GM06990 (cell line): ENCODE data around the gene SRRM3.

Source experiments
- DNase-seq: peaks from one replicate; pipeline ENCODE4 v3.0.0-alpha.2; 2011; ENCODE audit not compliant: insufficient read length; ENCODE audit errors: extremely low read depth
- H3K27me3 ChIP-seq: replicated peaks from 2 replicates; pipeline ENCODE4 v1.6.0; 2011; ENCODE audit warnings: low read length; ENCODE audit not compliant: control insufficient read depth, insufficient read depth
- H3K36me3 ChIP-seq: 2 replicates; pipeline ENCODE4 v1.5.1; 2011; ENCODE audit warnings: low read length; ENCODE audit not compliant: control insufficient read depth, insufficient read depth
- H3K4me3 ChIP-seq: replicated peaks from 2 replicates; pipeline ENCODE4 v1.5.1; 2011; ENCODE audit warnings: low read depth, mild to moderate bottlenecking, control low read depth, low read length
- TF ChIP-seq, protein P1 (sequence below): IDR thresholded peaks from 2 replicates; pipeline ENCODE4 v1.5.1; 2011; ENCODE audit warnings: low read length, control low read depth, mild to moderate bottlenecking, inconsistent platforms; ENCODE audit not compliant: insufficient read depth, poor library complexity, severe bottlenecking

SRRM3 gene

DNA sequence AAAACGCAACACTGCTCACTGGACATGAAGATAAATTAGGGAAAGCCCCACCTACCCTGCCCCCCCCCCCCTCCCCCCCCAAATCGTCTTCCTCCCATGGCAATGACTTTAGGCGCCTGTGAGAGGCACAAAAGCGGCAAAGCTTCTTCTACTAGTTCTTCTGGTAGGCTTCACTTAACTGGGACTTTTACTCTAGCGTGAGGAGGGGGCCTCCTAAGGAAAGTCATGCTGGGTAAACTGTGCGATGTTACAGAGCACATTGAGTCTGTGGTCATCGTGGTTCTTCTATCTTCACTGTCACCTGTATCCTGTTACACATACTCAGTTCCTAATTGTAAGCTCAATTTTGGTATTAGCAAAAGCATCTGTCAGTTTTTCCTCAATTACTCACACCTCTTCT, 125.9 kb downstream of the SRRM3 start:
- no peaks in the 10 kb centered on the region for H3K27me3 ChIP-seq
- DNase-seq = no peak
- no peak overlapping the region for H3K4me3 ChIP-seq
- H3K36me3 ChIP-seq = peaks cover 29% of the 10 kb centered on the region
- TF ChIP-seq, protein P1, sequence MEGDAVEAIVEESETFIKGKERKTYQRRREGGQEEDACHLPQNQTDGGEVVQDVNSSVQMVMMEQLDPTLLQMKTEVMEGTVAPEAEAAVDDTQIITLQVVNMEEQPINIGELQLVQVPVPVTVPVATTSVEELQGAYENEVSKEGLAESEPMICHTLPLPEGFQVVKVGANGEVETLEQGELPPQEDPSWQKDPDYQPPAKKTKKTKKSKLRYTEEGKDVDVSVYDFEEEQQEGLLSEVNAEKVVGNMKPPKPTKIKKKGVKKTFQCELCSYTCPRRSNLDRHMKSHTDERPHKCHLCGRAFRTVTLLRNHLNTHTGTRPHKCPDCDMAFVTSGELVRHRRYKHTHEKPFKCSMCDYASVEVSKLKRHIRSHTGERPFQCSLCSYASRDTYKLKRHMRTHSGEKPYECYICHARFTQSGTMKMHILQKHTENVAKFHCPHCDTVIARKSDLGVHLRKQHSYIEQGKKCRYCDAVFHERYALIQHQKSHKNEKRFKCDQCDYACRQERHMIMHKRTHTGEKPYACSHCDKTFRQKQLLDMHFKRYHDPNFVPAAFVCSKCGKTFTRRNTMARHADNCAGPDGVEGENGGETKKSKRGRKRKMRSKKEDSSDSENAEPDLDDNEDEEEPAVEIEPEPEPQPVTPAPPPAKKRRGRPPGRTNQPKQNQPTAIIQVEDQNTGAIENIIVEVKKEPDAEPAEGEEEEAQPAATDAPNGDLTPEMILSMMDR = no peak

DNA sequence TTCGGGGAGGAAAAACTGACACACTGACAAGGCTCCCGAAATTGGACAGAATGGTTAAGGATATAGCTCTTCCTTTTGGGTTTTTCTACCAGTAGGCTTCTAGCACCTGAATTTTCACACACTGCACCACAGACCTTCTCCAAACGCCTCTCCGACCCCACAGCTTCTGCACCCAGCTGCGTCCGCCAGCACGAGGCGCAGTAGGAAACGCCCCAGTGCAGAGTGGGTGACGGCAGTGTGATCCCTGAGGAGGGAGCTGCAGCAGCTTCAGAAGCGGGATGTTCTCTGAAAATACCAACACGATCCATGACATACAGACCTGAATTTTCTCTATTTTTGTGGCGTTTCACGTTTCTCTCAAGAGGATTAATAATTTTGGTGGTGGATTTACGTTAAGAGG, 126.7 kb downstream of the SRRM3 start:
- Histone ChIP-seq H3K36me3 (peaks cover 28% of the 10 kb centered on the region), H3K4me3 (no peak overlapping the region), H3K27me3 (no peaks in the 10 kb centered on the region)
- no peak for DNase-seq
- TF ChIP-seq, protein P1 = no peak

GRCh38 chr7:76329479-76329878, 127.8 kb downstream of the SRRM3 start:
- TF ChIP-seq, protein P1 = no peak
- peaks cover 27% of the 10 kb centered on the region for H3K36me3 ChIP-seq
- DNase-seq = no peak
- H3K27me3 ChIP-seq = no peaks in the 10 kb centered on the region
- no peak overlapping the region for H3K4me3 ChIP-seq

- TF ChIP-seq, protein P1 = no peak
- DNase-seq = no peak
- Histone ChIP-seq H3K36me3 (peaks cover 26% of the 10 kb centered on the region), H3K27me3 (no peaks in the 10 kb centered on the region), H3K4me3 (no peak overlapping the region)
Observed at GRCh38 chr7:76330261-76330660, 128.6 kb downstream of the SRRM3 start.

DNA sequence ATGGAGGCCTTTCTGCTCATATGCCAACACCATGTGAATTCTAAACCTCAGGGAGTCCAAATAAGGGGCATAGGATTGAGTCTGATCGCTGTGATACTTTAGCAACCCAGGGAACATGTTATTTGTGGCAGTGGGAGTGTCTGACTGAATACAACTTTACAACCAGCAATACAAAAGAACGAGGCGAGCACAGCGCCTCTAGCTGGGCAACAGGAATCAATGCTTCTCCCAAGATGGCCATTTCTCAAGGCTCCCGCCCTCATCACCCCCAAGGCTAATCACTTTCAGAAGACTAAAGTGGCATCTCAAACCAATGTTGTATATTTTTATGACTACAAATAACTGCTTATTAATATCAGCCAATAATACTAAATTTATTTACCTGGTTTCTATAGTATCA, 129.0 kb downstream of the SRRM3 start:
- no peak overlapping the region for H3K4me3 ChIP-seq
- no peak for DNase-seq
- H3K27me3 ChIP-seq = no peaks in the 10 kb centered on the region
- TF ChIP-seq, protein P1 = no peak
- peaks cover 25% of the 10 kb centered on the region for H3K36me3 ChIP-seq

GRCh38 chr7:76332078-76332477, 130.4 kb downstream of the SRRM3 start:
- no peaks in the 10 kb centered on the region for H3K27me3 ChIP-seq
- TF ChIP-seq, protein P1 = no peak
- peaks cover 21% of the 10 kb centered on the region for H3K36me3 ChIP-seq
- H3K4me3 ChIP-seq = no peak overlapping the region
- no peak for DNase-seq
